IPS-NIHi7 (cell line): ENCODE measurements around the gene DCAF15.
A peak's percentile ranks its signal among the peaks of the same experiment; 100 is the strongest.
"Not testable (repeated sequence)": the region's sequence is repeated elsewhere in the genome, so short reads cannot be mapped to it uniquely, and the experiment has no call there.

Experiments used
- DNase-seq: peaks from one replicate; pipeline ENCODE4 v3.0.0; 2012; ENCODE audit warnings: mixed read lengths; ENCODE audit errors: extremely low spot score

DCAF15 gene

GRCh38 chr19:13959962-13960862, 7.9 kb downstream of the DCAF15 start:
- peak; percentile 54 for DNase-seq

GRCh38 chr19:13960863-13961784, 8.8 kb downstream of the DCAF15 start:
- no peak for DNase-seq

- peak; percentile 66 for DNase-seq
Measured at GRCh38 chr19:13961826-13962698, 9.8 kb downstream of the DCAF15 start.

- peak; percentile 61 for DNase-seq
Measured at GRCh38 chr19:13962699-13963602, 10.6 kb downstream of the DCAF15 start.

- no peak for DNase-seq
Measured at GRCh38 chr19:13963603-13964105, 11.3 kb downstream of the DCAF15 start.

- DNase-seq: no peak
Measured at GRCh38 chr19:13964776-13965175, 12.5 kb downstream of the DCAF15 start.

GRCh38 chr19:13965377-13965896, 13.1 kb downstream of the DCAF15 start:
- DNase-seq: no peak

- no peak for DNase-seq
Measured at GRCh38 chr19:13965926-13966683, 13.8 kb downstream of the DCAF15 start.

GRCh38 chr19:13966684-13967128, 14.4 kb downstream of the DCAF15 start:
- DNase-seq: no peak

- not testable (repeated sequence) for DNase-seq
Measured at GRCh38 chr19:13967206-13967605, 14.9 kb downstream of the DCAF15 start.

- DNase-seq: no peak
Measured at GRCh38 chr19:13968383-13968935, 16.1 kb downstream of the DCAF15 start.

- DNase-seq: no peak
Measured at GRCh38 chr19:13968999-13969398, 16.7 kb downstream of the DCAF15 start.

GRCh38 chr19:13969897-13970296, 17.6 kb downstream of the DCAF15 start:
- no peak for DNase-seq

GRCh38 chr19:13971868-13972267, 19.6 kb downstream of the DCAF15 start:
- DNase-seq: not testable (repeated sequence)

GRCh38 chr19:13972368-13973155, 20.3 kb downstream of the DCAF15 start:
- DNase-seq: no peak

- DNase-seq: not testable (repeated sequence)
Measured at GRCh38 chr19:13973479-13973878, 21.2 kb downstream of the DCAF15 start.

GRCh38 chr19:13974073-13974472, 21.8 kb downstream of the DCAF15 start:
- DNase-seq: peak; percentile 93

GRCh38 chr19:13975870-13976269, 23.6 kb downstream of the DCAF15 start:
- no peak for DNase-seq
